Mesendoderm (in vitro differentiated cells): ENCODE results near the gene DAGLA.
"Not testable (repeated sequence)": the region's sequence is repeated elsewhere in the genome, so short reads cannot be mapped to it uniquely, and the experiment has no call there.

Experiments used
- DNase-seq: peaks from one replicate; pipeline ENCODE4 v3.0.0; 2013
- H2AK5ac ChIP-seq: 2 replicates; pipeline ENCODE4 v1.6.1; 2013; ENCODE audit warnings: low read length, inconsistent platforms
- H2BK120ac ChIP-seq: 2 replicates; pipeline ENCODE4 v1.6.1; 2013; ENCODE audit warnings: low read depth, mild to moderate bottlenecking, low read length, moderate library complexity, mixed read lengths
- H2BK15ac ChIP-seq: replicated peaks from 2 replicates; pipeline ENCODE4 v1.6.1; 2013; ENCODE audit warnings: low read depth, mild to moderate bottlenecking, moderate library complexity
- H2BK5ac ChIP-seq: 2 replicates; pipeline ENCODE4 v1.6.1; 2013; ENCODE audit warnings: low read length, inconsistent platforms
- H3K18ac ChIP-seq: 2 replicates; pipeline ENCODE4 v1.6.1; 2013; ENCODE audit warnings: mild to moderate bottlenecking, low read length, mixed read lengths
- H3K23ac ChIP-seq: one replicate; pipeline ENCODE4 v1.6.1; 2013; ENCODE audit warnings: low read length
- H3K27ac ChIP-seq: 2 replicates; pipeline ENCODE4 v1.5.1; 2013; ENCODE audit warnings: low read depth, mild to moderate bottlenecking, inconsistent platforms, low read length, moderate library complexity
- H3K27me3 ChIP-seq: 2 replicates; pipeline ENCODE4 v1.6.1; 2013; ENCODE audit warnings: low read length, control low read depth, mild to moderate bottlenecking, inconsistent platforms; ENCODE audit not compliant: insufficient read depth, poor library complexity
- H3K36me3 ChIP-seq: 2 replicates; pipeline ENCODE4 v1.6.1; 2013; ENCODE audit warnings: low read length, inconsistent platforms; ENCODE audit not compliant: control insufficient read depth, insufficient read depth
- H3K4ac ChIP-seq: one replicate; pipeline ENCODE4 v1.6.1; 2013; ENCODE audit warnings: low read depth, mild to moderate bottlenecking, low read length, moderate library complexity
- H3K4me1 ChIP-seq: 2 replicates; pipeline ENCODE4 v1.6.1; 2013; ENCODE audit warnings: low read depth, low read length, inconsistent platforms; ENCODE audit not compliant: control insufficient read depth
- H3K4me2 ChIP-seq: 2 replicates; pipeline ENCODE4 v1.6.1; 2013; ENCODE audit warnings: low read length
- H3K4me3 ChIP-seq: 2 replicates; pipeline ENCODE4 v1.5.1; 2013; ENCODE audit warnings: mild to moderate bottlenecking, low read length
- H3K56ac ChIP-seq: one replicate; pipeline ENCODE4 v1.6.1; 2013; ENCODE audit warnings: low read length
- H3K79me1 ChIP-seq: 2 replicates; pipeline ENCODE4 v1.6.1; 2013; ENCODE audit warnings: low read length, inconsistent platforms
- H3K79me2 ChIP-seq: 2 replicates; pipeline ENCODE4 v1.6.1; 2013; ENCODE audit warnings: mild to moderate bottlenecking, low read length; ENCODE audit not compliant: control insufficient read depth, insufficient read depth
- H3K9ac ChIP-seq: 2 replicates; pipeline ENCODE4 v1.6.1; 2013; ENCODE audit warnings: low read length, inconsistent platforms
- H4K5ac ChIP-seq: one replicate; pipeline ENCODE4 v1.6.1; 2013; ENCODE audit warnings: low read length
- H4K8ac ChIP-seq: one replicate; pipeline ENCODE4 v1.6.1; 2013; ENCODE audit warnings: low read depth, mild to moderate bottlenecking, control low read depth, low read length, moderate library complexity
- WGBS: extraction: QIAGEN DNeasy Blood & Tissue Kit; methylation state at CpG from one replicate; pipeline ENCODE4 v1.1.7; 2013; ENCODE audit warnings: low lambda C conversion rate, missing lambda C conversion rate; ENCODE audit not compliant: insufficient coverage; ENCODE audit errors: extremely low coverage; 5-methylcytosine and 5-hydroxymethylcytosine counted together

Gene DAGLA

DNA sequence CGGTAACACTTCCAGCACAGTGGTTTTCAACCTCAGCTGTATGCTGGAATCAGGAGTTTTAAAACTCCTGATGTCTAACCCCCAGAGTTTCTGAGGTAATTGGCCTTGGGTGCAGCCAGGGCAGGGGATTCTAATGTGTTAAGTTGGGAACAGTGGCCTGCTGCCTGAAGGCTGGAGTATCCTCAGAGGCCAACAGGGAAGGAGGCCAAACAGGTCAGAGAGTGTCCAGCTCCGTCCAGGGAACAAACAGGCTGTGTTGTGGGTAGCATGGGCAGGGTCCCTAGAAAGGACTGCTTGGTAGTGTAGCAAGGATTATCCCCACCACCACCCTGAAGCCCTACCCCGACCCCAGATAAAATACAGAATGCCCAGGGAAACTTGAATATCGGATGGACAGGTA lies 10.8 kb upstream of the DAGLA start:
- H2BK15ac ChIP-seq, result no peak overlapping the region
- no peaks in the 10 kb centered on the region for H3K4me1 ChIP-seq
- no peaks in the 10 kb centered on the region for H3K36me3 ChIP-seq
- no peak overlapping the region for H3K18ac ChIP-seq
- H3K79me1 ChIP-seq, result no peaks in the 10 kb centered on the region
- WGBS, result no CpG with 5 or more reads among the region's 4 CpGs
- no peak overlapping the region for H2BK120ac ChIP-seq
- no peak overlapping the region for H2BK5ac ChIP-seq
- H2AK5ac ChIP-seq, result no peak overlapping the region
- H3K4me3 ChIP-seq, result no peak overlapping the region
- H3K27ac ChIP-seq, result no peak overlapping the region
- H3K79me2 ChIP-seq, result no peaks in the 10 kb centered on the region
- no peak overlapping the region for H3K4me2 ChIP-seq
- H3K4ac ChIP-seq, result no peak overlapping the region
- no peak overlapping the region for H3K56ac ChIP-seq
- H3K9ac ChIP-seq, result no peak overlapping the region
- DNase-seq, result no peak
- no peaks in the 10 kb centered on the region for H3K27me3 ChIP-seq
- no peak overlapping the region for H4K5ac ChIP-seq
- H3K23ac ChIP-seq, result no peak overlapping the region
- no peak overlapping the region for H4K8ac ChIP-seq

DNA sequence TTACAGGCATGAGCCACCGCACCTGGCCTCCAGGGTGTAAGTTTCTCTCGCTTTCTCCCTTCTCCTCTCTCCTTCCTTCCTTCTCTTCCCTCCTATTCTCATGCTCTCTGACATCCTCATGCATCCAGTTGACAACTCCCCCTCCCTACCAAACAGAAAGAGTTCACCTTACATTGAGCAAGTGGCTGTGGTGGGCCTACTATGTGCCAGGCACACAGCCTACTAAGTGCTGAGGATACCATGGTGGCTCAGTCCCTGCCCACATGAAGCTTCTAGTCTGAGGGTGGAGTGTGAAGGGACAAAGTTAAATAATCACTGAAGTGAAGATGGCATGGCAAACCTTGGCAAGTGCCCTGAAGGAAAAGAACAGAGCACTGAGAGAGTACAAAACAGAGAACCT lies 9.6 kb upstream of the DAGLA start:
- WGBS, result no CpG with 5 or more reads among the region's 2 CpGs

DNA sequence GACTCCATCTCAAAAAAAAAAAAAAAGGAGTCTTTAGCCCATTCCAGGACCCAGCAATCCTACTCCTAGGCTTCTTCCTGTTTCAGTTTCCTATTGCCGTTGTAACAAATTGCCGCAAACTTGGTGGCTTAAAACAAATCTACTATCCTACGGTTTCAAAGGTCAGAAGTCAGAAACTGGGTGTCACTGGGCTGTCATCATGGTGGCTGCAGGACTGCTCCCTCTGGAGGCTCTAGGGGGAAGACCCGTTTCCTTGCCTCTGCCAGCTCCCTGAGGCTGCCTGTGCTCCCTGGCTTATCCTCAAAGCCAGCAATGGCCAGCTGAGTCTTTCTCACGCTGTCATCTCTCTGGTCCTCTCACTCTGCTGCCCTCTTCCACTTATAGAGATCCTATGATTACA lies 8.7 kb upstream of the DAGLA start:
- Histone ChIP-seq H3K4ac (no peak overlapping the region), H3K27ac (no peak overlapping the region), H3K23ac (no peak overlapping the region), H3K4me3 (no peak overlapping the region), H3K56ac (no peak overlapping the region), H3K4me2 (no peak overlapping the region), H3K27me3 (no peaks in the 10 kb centered on the region), H3K79me1 (no peaks in the 10 kb centered on the region), H3K79me2 (no peaks in the 10 kb centered on the region), H3K4me1 (no peaks in the 10 kb centered on the region), H2BK15ac (no peak overlapping the region), H2BK120ac (no peak overlapping the region), H4K8ac (no peak overlapping the region), H2AK5ac (no peak overlapping the region), H3K36me3 (no peaks in the 10 kb centered on the region), H2BK5ac (no peak overlapping the region), H3K18ac (no peak overlapping the region), H3K9ac (no peak overlapping the region), H4K5ac (no peak overlapping the region)
- WGBS, result no CpG with 5 or more reads among the region's 5 CpGs
- peak; percentile 74 for DNase-seq

More for the DNA sequence above, 9.6 kb upstream of the DAGLA start:
- no peak overlapping the region for H2BK120ac ChIP-seq
- no peak overlapping the region for H4K5ac ChIP-seq
- H3K27ac ChIP-seq, result no peak overlapping the region
- H3K27me3 ChIP-seq, result no peaks in the 10 kb centered on the region
- H3K36me3 ChIP-seq, result no peaks in the 10 kb centered on the region
- no peak overlapping the region for H2BK5ac ChIP-seq
- no peak overlapping the region for H2BK15ac ChIP-seq
- H3K79me1 ChIP-seq, result no peaks in the 10 kb centered on the region
- no peak overlapping the region for H3K4me3 ChIP-seq
- H3K79me2 ChIP-seq, result no peaks in the 10 kb centered on the region
- H3K4ac ChIP-seq, result no peak overlapping the region
- H3K4me1 ChIP-seq, result no peaks in the 10 kb centered on the region
- no peak overlapping the region for H3K56ac ChIP-seq
- DNase-seq, result no peak
- no peak overlapping the region for H3K23ac ChIP-seq
- H2AK5ac ChIP-seq, result no peak overlapping the region
- H4K8ac ChIP-seq, result no peak overlapping the region
- no peak overlapping the region for H3K4me2 ChIP-seq
- no peak overlapping the region for H3K9ac ChIP-seq
- no peak overlapping the region for H3K18ac ChIP-seq

DNA sequence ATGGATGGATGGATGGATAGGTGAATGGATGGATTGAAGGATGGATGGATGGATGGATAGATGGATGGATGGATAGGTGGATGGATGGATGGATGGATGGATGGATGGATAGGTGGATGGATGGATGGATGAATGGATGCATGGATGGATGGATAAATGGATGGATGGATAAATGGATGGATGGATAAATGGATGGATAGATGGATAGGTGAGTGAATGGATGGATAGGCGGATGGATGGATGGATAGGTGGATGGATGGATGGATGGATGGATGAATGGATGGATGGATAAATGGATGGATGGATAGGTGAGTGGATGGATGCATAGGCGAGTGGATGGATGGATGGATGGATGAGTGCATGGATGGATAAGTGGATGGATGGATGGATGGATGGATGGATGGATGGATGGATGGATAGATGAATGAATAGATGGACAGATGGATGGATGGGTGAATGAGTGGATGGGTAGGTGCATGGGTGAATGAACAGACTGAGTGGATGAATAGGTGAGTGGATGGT lies 6.2 kb upstream of the DAGLA start:
- not testable (repeated sequence) for H3K18ac ChIP-seq, H3K27ac ChIP-seq, H2BK120ac ChIP-seq, DNase-seq, H3K9ac ChIP-seq, H3K4ac ChIP-seq, H4K8ac ChIP-seq, H2AK5ac ChIP-seq, H3K27me3 ChIP-seq, H3K56ac ChIP-seq, H3K4me1 ChIP-seq, H3K4me2 ChIP-seq, H3K4me3 ChIP-seq, H2BK15ac ChIP-seq, H3K79me2 ChIP-seq, H2BK5ac ChIP-seq, H3K79me1 ChIP-seq, H3K23ac ChIP-seq, H4K5ac ChIP-seq, H3K36me3 ChIP-seq
- no CpG with 5 or more reads among the region's 2 CpGs for WGBS

DNA sequence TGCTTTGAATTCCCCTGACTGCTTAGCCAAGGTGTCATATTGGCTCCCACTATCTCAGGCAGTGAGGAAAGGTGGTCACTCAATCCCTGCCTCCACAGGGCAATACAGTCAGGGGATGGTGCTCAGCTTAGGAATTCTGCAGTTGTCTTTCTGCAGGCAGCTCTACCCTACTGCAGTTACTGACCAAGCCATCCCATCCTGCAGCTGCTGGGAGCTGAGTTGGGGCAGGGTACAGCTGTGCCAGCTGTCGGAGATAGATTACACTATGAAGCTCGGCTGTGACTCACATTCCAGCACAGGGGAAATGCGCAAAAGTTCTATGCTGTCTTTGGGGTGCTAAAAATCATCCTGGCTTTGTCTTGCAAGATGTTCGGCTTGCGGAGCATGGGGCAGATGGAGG lies 4.4 kb upstream of the DAGLA start:
- no peaks in the 10 kb centered on the region for H3K79me2 ChIP-seq
- H3K4me2 ChIP-seq, result no peak overlapping the region
- H3K4me1 ChIP-seq, result no peaks in the 10 kb centered on the region
- no peak overlapping the region for H3K27ac ChIP-seq
- no peaks in the 10 kb centered on the region for H3K79me1 ChIP-seq
- H3K23ac ChIP-seq, result no peak overlapping the region
- no CpG with 5 or more reads among the region's 5 CpGs for WGBS
- no peak overlapping the region for H2AK5ac ChIP-seq
- no peak overlapping the region for H4K8ac ChIP-seq
- no peak overlapping the region for H3K56ac ChIP-seq
- DNase-seq, result no peak
- no peak overlapping the region for H3K4me3 ChIP-seq
- H3K9ac ChIP-seq, result no peak overlapping the region
- no peak overlapping the region for H4K5ac ChIP-seq
- no peak overlapping the region for H2BK15ac ChIP-seq
- H2BK120ac ChIP-seq, result no peak overlapping the region
- no peak overlapping the region for H3K4ac ChIP-seq
- no peak overlapping the region for H2BK5ac ChIP-seq
- H3K27me3 ChIP-seq, result no peaks in the 10 kb centered on the region
- no peak overlapping the region for H3K18ac ChIP-seq
- no peaks in the 10 kb centered on the region for H3K36me3 ChIP-seq

DNA sequence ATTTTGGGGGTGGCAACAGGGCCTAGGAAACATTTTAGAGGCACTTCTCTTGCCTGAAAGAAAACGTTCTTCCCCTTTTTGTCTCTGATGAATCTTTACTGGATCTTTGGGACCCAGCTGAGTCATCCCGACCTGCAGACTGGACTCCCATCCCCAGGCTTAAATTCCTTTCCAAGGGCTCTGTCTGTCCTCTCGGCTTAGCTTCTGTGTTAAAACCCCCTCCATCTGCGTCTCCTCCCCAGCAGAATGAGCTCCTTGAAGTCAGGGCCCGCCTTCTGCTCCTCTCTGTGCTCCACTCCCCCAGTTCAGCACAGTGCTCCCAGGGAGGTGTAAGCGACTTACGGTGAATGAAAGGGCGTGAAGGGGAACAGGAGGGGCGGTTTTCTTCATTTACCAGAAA lies 895 bp upstream of the DAGLA start:
- Histone ChIP-seq H2BK120ac (no peak overlapping the region), H3K36me3 (no peaks in the 10 kb centered on the region), H4K8ac (no peak overlapping the region), H3K4me3 (no peak overlapping the region), H3K4me1 (no peaks in the 10 kb centered on the region), H3K27ac (no peak overlapping the region), H2BK15ac (no peak overlapping the region), H4K5ac (no peak overlapping the region), H2BK5ac (no peak overlapping the region), H3K18ac (no peak overlapping the region), H3K56ac (peak overlapping the region; percentile 18), H3K23ac (no peak overlapping the region), H3K4me2 (no peak overlapping the region), H3K79me2 (no peaks in the 10 kb centered on the region), H3K9ac (no peak overlapping the region), H3K27me3 (no peaks in the 10 kb centered on the region), H3K79me1 (no peaks in the 10 kb centered on the region), H2AK5ac (no peak overlapping the region), H3K4ac (no peak overlapping the region)
- WGBS, result no CpG with 5 or more reads among the region's 9 CpGs
- DNase-seq, result peak; percentile 79
